HCT116 (cell line): ENCODE measurements around the gene PKNOX2.

ENCODE experiments used
- CBX3 ChIP-seq: IDR thresholded peaks from 2 replicates; pipeline ENCODE4 v1.6.1; 2012; ENCODE audit warnings: low read depth
- CEBPB ChIP-seq: IDR thresholded peaks from 2 replicates; pipeline ENCODE4 v1.6.1; 2012; ENCODE audit warnings: low read depth
- CTCF ChIP-seq, 3 experiments: fragments of 200-600 bp in 1 of 3; sonication (generic) in 1 of 3; IDR thresholded peaks in 2 of 3; conservative IDR thresholded peaks in 1 of 3; 2 replicates each; pipeline ENCODE4 v1.5.1; 2012 to 2017; ENCODE audit warnings: low read depth in 2 of 3, low read length in 2 of 3, antibody characterized with exemption in 1 of 3, borderline replicate concordance in 1 of 3, control low read depth in 1 of 3, mild to moderate bottlenecking in 1 of 3, mixed read lengths in 1 of 3, mixed run types in 1 of 3, moderate library complexity in 1 of 3; ENCODE audit not compliant: insufficient read depth in 1 of 3
- EZH2 ChIP-seq: fragments of 200-600 bp; sonication (generic); IDR thresholded peaks from 2 replicates; pipeline ENCODE4 v1.6.1; 2017; ENCODE audit warnings: antibody characterized with exemption, mixed run types
- EZH2phosphoT487 ChIP-seq: fragments of 200-600 bp; IDR thresholded peaks from 2 replicates; pipeline ENCODE4 v1.6.1; 2018; ENCODE audit warnings: antibody characterized with exemption, borderline replicate concordance
- JUND ChIP-seq: IDR thresholded peaks from 2 replicates; pipeline ENCODE4 v1.6.1; 2012
- MAX ChIP-seq: IDR thresholded peaks from 2 replicates; pipeline ENCODE4 v1.6.1; 2012
- POLR2A ChIP-seq: IDR thresholded peaks from 2 replicates; pipeline ENCODE4 v1.7.0; 2011; ENCODE audit warnings: borderline replicate concordance; ENCODE audit not compliant: insufficient read depth, insufficient read length; ENCODE audit errors: extremely low read depth
- POLR2AphosphoS5 ChIP-seq: IDR thresholded peaks from 2 replicates; pipeline ENCODE4 v1.6.1; 2011; ENCODE audit warnings: mild to moderate bottlenecking, low read depth, low read length, moderate library complexity
- SP1 ChIP-seq: IDR thresholded peaks from 2 replicates; pipeline ENCODE4 v1.6.1; 2012; ENCODE audit warnings: low read depth
- TCF7L2 ChIP-seq: IDR thresholded peaks from 2 replicates; pipeline ENCODE4 v1.7.0; 2011; ENCODE audit warnings: borderline replicate concordance, inconsistent platforms; ENCODE audit not compliant: insufficient read depth, insufficient read length; ENCODE audit errors: extremely low read depth
- YY1 ChIP-seq: IDR thresholded peaks from 2 replicates; pipeline ENCODE4 v1.6.1; 2011; ENCODE audit warnings: low read length, low read depth, moderate library complexity, mild to moderate bottlenecking; ENCODE audit not compliant: insufficient replicate concordance; ENCODE audit errors: extremely low read depth

- no peak for TF ChIP-seq CTCF (IDR thresholded peaks at IDR 0.05 in 2 of 3, conservative IDR thresholded peaks at IDR 0.05 in 1 of 3; ENCODE audit: borderline replicate concordance in 1 of 3, insufficient read depth in 1 of 3, low read depth in 2 of 3, low read length in 2 of 3)
- no peak for TF ChIP-seq POLR2A
- no peak for TF ChIP-seq CEBPB
- TF ChIP-seq TCF7L2: no peak
- TF ChIP-seq EZH2phosphoT487: no peak
- TF ChIP-seq EZH2: no peak
- no peak for TF ChIP-seq CBX3
- no peak for TF ChIP-seq JUND
- no peak for TF ChIP-seq POLR2AphosphoS5
- TF ChIP-seq MAX: no peak
- no peak for TF ChIP-seq YY1
- TF ChIP-seq SP1: no peak
Observed at GRCh38 chr11:125446279-125446678, 281.7 kb downstream of the PKNOX2 start.
